CD8-positive, alpha-beta memory T cell (primary cell): ENCODE data around the gene TMEM151B. TPM values are rescaled to one million over a fixed set of nuclear protein-coding genes. Genes with fewer than 3 reads are reported as not detected.

Source experiments
- CTCF ChIA-PET: fragments of 350-600 bp; sonication (Branson Sonifier 250); formaldehyde crosslinking; loops from one replicate; lab custom pipeline; 2021; ENCODE audit warnings: antibody characterized with exemption; lab: Charles Lee
- POLR2A ChIA-PET: fragments of 350-600 bp; sonication (Branson Sonifier 250); formaldehyde crosslinking; loops from one replicate; lab custom pipeline; 2021; ENCODE audit warnings: antibody characterized with exemption; lab: Charles Lee
- DNase-seq, 5 donors: peaks; one replicate each; pipeline versions ENCODE4 v3.0.0 to v3.0.0-alpha.2; 2020 to 2022; ENCODE audit warnings: mixed read lengths in 1 of 5
- H3K27ac ChIP-seq: one replicate; pipeline ENCODE4 v1.7.0; 2013; ENCODE audit warnings: low read depth, mild to moderate bottlenecking, low read length, moderate library complexity
- H3K27me3 ChIP-seq: 2 replicates; pipeline ENCODE4 v1.7.0; 2013; ENCODE audit warnings: low read length, mild to moderate bottlenecking; ENCODE audit not compliant: insufficient read depth, poor library complexity, severe bottlenecking
- H3K36me3 ChIP-seq: 2 replicates; pipeline ENCODE4 v1.7.0; 2013; ENCODE audit warnings: mild to moderate bottlenecking, low read length, moderate library complexity; ENCODE audit not compliant: insufficient read depth
- H3K4me1 ChIP-seq: 2 replicates; pipeline ENCODE4 v1.7.0; 2013; ENCODE audit warnings: mild to moderate bottlenecking, low read length, moderate library complexity; ENCODE audit not compliant: insufficient read depth
- H3K4me3 ChIP-seq: 2 replicates; pipeline ENCODE4 v1.7.0; 2013; ENCODE audit warnings: mild to moderate bottlenecking, low read length
- H3K9me3 ChIP-seq: 2 replicates; pipeline ENCODE4 v1.7.0; 2013; ENCODE audit warnings: mild to moderate bottlenecking, low read length
- H3K27ac Mint-ChIP-seq, 8 donors: one replicate each; pipeline ENCODE4 v1.8.0; 2020 to 2021; ENCODE audit warnings: mixed read lengths in 8 of 8, mild to moderate bottlenecking in 6 of 8, inconsistent platforms in 3 of 8, moderate library complexity in 3 of 8
- H3K27me3 Mint-ChIP-seq, 2 donors: one replicate each; pipeline ENCODE4 v1.8.0; 2020 to 2021; ENCODE audit warnings: mixed read lengths in 2 of 2, mild to moderate bottlenecking in 1 of 2, moderate library complexity in 1 of 2
- H3K36me3 Mint-ChIP-seq, 3 donors: one replicate each; pipeline ENCODE4 v1.8.0; 2020 to 2021; ENCODE audit warnings: mixed read lengths in 3 of 3, inconsistent platforms in 1 of 3, mild to moderate bottlenecking in 1 of 3
- H3K4me1 Mint-ChIP-seq, 3 donors: one replicate each; pipeline ENCODE4 v1.8.0; 2020 to 2021; ENCODE audit warnings: mixed read lengths in 3 of 3, inconsistent platforms in 1 of 3, mild to moderate bottlenecking in 1 of 3
- H3K4me3 Mint-ChIP-seq, 7 donors: one replicate each; pipeline ENCODE4 v1.8.0; 2020 to 2021; ENCODE audit warnings: mixed read lengths in 7 of 7, mild to moderate bottlenecking in 6 of 7, moderate library complexity in 4 of 7, inconsistent platforms in 2 of 7
- H3K9me3 Mint-ChIP-seq, 5 donors: one replicate each; pipeline ENCODE4 v1.8.0; 2020 to 2022; ENCODE audit warnings: mixed read lengths in 5 of 5, mild to moderate bottlenecking in 3 of 5, moderate library complexity in 2 of 5, inconsistent platforms in 1 of 5
- polyA plus RNA-seq: library from polyadenylated mRNA; unstranded; fragments of 300-500 nt; fragmentation: Illumina TruSeq; gene quantifications from one replicate; pipeline ENCODE4 v1.2.3, GENCODE V29; 2021
- total RNA-seq, 2 experiments: library from RNA; stranded (reverse); gene quantifications; one replicate each; pipeline ENCODE4 v1.2.3, GENCODE V29; 2021

The TMEM151B gene
- total and polyA plus RNA-seq, 3 experiments from 2014 or later = not detected

GRCh38 chr6:44249082-44249748 lies 21.0 kb upstream of the TMEM151B start:
- Histone ChIP-seq H3K27me3 (no peaks in the 10 kb centered on the region), H3K27ac (peak overlapping the region; percentile 98), H3K4me3 (peak overlapping the region; percentile 98), H3K4me1 (peaks cover 23% of the 10 kb centered on the region), H3K36me3 (peaks cover 57% of the 10 kb centered on the region), H3K9me3 (no peaks in the 10 kb centered on the region)
- no peak for DNase-seq
- peaks cover 53 to 70% (median 68%) of the 10 kb centered on the region in 3 donors for H3K4me1 Mint-ChIP-seq
- peak overlapping the region; percentile 91 to 99 (median 98) for H3K4me3 Mint-ChIP-seq
- CTCF ChIA-PET = interaction anchor here (1.6 to 6.3 kb wide), 2 partner anchors 7 to 77 kb away, joined by 5 to 74 read pairs; partner anchors contain the start of gene SLC35B2
- peaks cover 0 to 7% of the 10 kb centered on the region in 2 donors for H3K27me3 Mint-ChIP-seq
- POLR2A ChIA-PET = interaction anchor here (3.1 to 3.9 kb wide), 4 partner anchors 7 to 26 kb away, joined by 21 to 77 read pairs (median 24); partner anchors contain the start of genes NFKBIE, SLC29A1 and SLC35B2
- H3K36me3 Mint-ChIP-seq = peaks cover 22 to 75% (median 31%) of the 10 kb centered on the region in 3 donors
- peak overlapping the region; percentile 81 to 99 (median 98) for H3K27ac Mint-ChIP-seq
- peaks cover 0 to 2% (median 0%) of the 10 kb centered on the region in 5 donors for H3K9me3 Mint-ChIP-seq

- Mint-ChIP-seq H3K27me3 (peaks cover 0 to 9% of the 10 kb centered on the region in 2 donors), H3K27ac (peak overlapping the region; percentile 2 to 98 (median 70)), H3K36me3 (peaks cover 22 to 85% (median 34%) of the 10 kb centered on the region in 3 donors), H3K4me1 (peaks cover 58 to 79% (median 76%) of the 10 kb centered on the region in 3 donors), H3K4me3 (peak overlapping the region in 4 of 7 donors; percentile 19 to 99 (median 60)), H3K9me3 (peaks cover 0 to 2% (median 0%) of the 10 kb centered on the region in 5 donors)
- peaks cover 23% of the 10 kb centered on the region for H3K4me1 ChIP-seq
- ChIA-PET POLR2A (no interaction called here), CTCF (no interaction called here)
- H3K27ac ChIP-seq = no peak overlapping the region
- H3K9me3 ChIP-seq = no peaks in the 10 kb centered on the region
- no peak overlapping the region for H3K4me3 ChIP-seq
- H3K36me3 ChIP-seq = peaks cover 67% of the 10 kb centered on the region
- H3K27me3 ChIP-seq = no peaks in the 10 kb centered on the region
- no peak for DNase-seq
Measured at GRCh38 chr6:44250067-44250717, 20.1 kb upstream of the TMEM151B start.

GRCh38 chr6:44250718-44251123 lies 19.5 kb upstream of the TMEM151B start:
- peak overlapping the region in 1 of 7 donors; percentile 97 for H3K4me3 Mint-ChIP-seq
- H3K27ac Mint-ChIP-seq = peak overlapping the region in 2 of 8 donors; percentile 13 to 98

GRCh38 chr6:44251576-44252524 lies 18.4 kb upstream of the TMEM151B start:
- Histone ChIP-seq H3K27me3 (no peaks in the 10 kb centered on the region), H3K36me3 (peaks cover 74% of the 10 kb centered on the region), H3K4me3 (no peak overlapping the region), H3K4me1 (peaks cover 29% of the 10 kb centered on the region), H3K9me3 (no peaks in the 10 kb centered on the region), H3K27ac (no peak overlapping the region)
- Mint-ChIP-seq H3K27me3 (peaks cover 0 to 8% of the 10 kb centered on the region in 2 donors), H3K27ac (peak overlapping the region in 5 of 8 donors; percentile 43 to 98 (median 56)), H3K36me3 (peaks cover 22 to 90% (median 34%) of the 10 kb centered on the region in 3 donors), H3K4me3 (peak overlapping the region in 2 of 7 donors; percentile 48 to 97), H3K4me1 (peaks cover 66 to 85% (median 81%) of the 10 kb centered on the region in 3 donors), H3K9me3 (peaks cover 0 to 2% (median 0%) of the 10 kb centered on the region in 5 donors)
- CTCF ChIA-PET = interaction anchor here (0.9 to 1.7 kb wide), 3 partner anchors 12 to 16 kb away, joined by 3 to 7 read pairs (median 3); no protein-coding TSS in a partner anchor
- no peak for DNase-seq
- POLR2A ChIA-PET = no interaction called here

More at GRCh38 chr6:44250718-44251123, 19.5 kb upstream of the TMEM151B start:
- peaks cover 22 to 90% (median 34%) of the 10 kb centered on the region in 3 donors for H3K36me3 Mint-ChIP-seq
- Histone ChIP-seq H3K27me3 (no peaks in the 10 kb centered on the region), H3K4me3 (no peak overlapping the region), H3K9me3 (no peaks in the 10 kb centered on the region), H3K36me3 (peaks cover 72% of the 10 kb centered on the region), H3K27ac (no peak overlapping the region), H3K4me1 (peaks cover 22% of the 10 kb centered on the region)
- CTCF ChIA-PET = interaction anchor here (1.7 kb wide), 1 partner anchor 13 kb away, joined by 7 read pairs; no protein-coding TSS in a partner anchor
- peaks cover 0 to 9% of the 10 kb centered on the region in 2 donors for H3K27me3 Mint-ChIP-seq
- POLR2A ChIA-PET = no interaction called here
- H3K9me3 Mint-ChIP-seq = peaks cover 0 to 2% (median 0%) of the 10 kb centered on the region in 5 donors
- no peak for DNase-seq
- H3K4me1 Mint-ChIP-seq = peaks cover 58 to 79% (median 76%) of the 10 kb centered on the region in 3 donors

GRCh38 chr6:44253307-44254101 lies 16.7 kb upstream of the TMEM151B start:
- peak overlapping the region in 2 of 7 donors; percentile 2 to 62 for H3K4me3 Mint-ChIP-seq
- peaks cover 0 to 1% (median 0%) of the 10 kb centered on the region in 5 donors for H3K9me3 Mint-ChIP-seq
- Histone ChIP-seq H3K4me1 (peaks cover 31% of the 10 kb centered on the region), H3K27me3 (no peaks in the 10 kb centered on the region), H3K36me3 (peaks cover 74% of the 10 kb centered on the region), H3K4me3 (no peak overlapping the region), H3K9me3 (no peaks in the 10 kb centered on the region), H3K27ac (no peak overlapping the region)
- H3K36me3 Mint-ChIP-seq = peaks cover 22 to 82% (median 33%) of the 10 kb centered on the region in 3 donors
- H3K27me3 Mint-ChIP-seq = peaks cover 0 to 3% of the 10 kb centered on the region in 2 donors
- peak; percentile 45 to 70 (median 49) for DNase-seq
- ChIA-PET POLR2A (no interaction called here), CTCF (interaction anchor here (1.0 to 5.0 kb wide), 4 partner anchors 9 to 16 kb away, joined by 3 to 53 read pairs (median 4); partner anchors contain the start of gene NFKBIE)
- peak overlapping the region in 7 of 8 donors; percentile 8 to 98 (median 75) for H3K27ac Mint-ChIP-seq
- H3K4me1 Mint-ChIP-seq = peaks cover 67 to 88% (median 80%) of the 10 kb centered on the region in 3 donors

- Mint-ChIP-seq H3K27me3 (peaks cover 0 to 3% of the 10 kb centered on the region in 2 donors), H3K9me3 (peaks cover 0 to 1% (median 0%) of the 10 kb centered on the region in 5 donors), H3K4me3 (peak overlapping the region; percentile 15 to 83 (median 55)), H3K4me1 (peaks cover 61 to 84% (median 73%) of the 10 kb centered on the region in 3 donors), H3K27ac (peak overlapping the region in 7 of 8 donors; percentile 58 to 98 (median 81)), H3K36me3 (peaks cover 20 to 82% (median 31%) of the 10 kb centered on the region in 3 donors)
- ChIA-PET CTCF (interaction anchor here (1.0 to 5.0 kb wide), 6 partner anchors 8 to 20 kb away, joined by 4 to 74 read pairs (median 4); partner anchors contain the start of genes HSP90AB1 and NFKBIE), POLR2A (interaction anchor here (2.6 to 3.1 kb wide), 2 partner anchors 7 to 11 kb away, joined by 10 to 77 read pairs; partner anchors contain the start of genes HSP90AB1 and NFKBIE)
- Histone ChIP-seq H3K36me3 (peaks cover 64% of the 10 kb centered on the region), H3K4me3 (no peak overlapping the region), H3K4me1 (peaks cover 21% of the 10 kb centered on the region), H3K27ac (no peak overlapping the region), H3K9me3 (no peaks in the 10 kb centered on the region), H3K27me3 (no peaks in the 10 kb centered on the region)
- DNase-seq = no peak
Measured at GRCh38 chr6:44254191-44255104, 15.8 kb upstream of the TMEM151B start.
